CD4-positive, alpha-beta memory T cell (primary cell): ENCODE measurements around the gene DNAH14. TPM values are rescaled to one million over a fixed set of nuclear protein-coding genes. Genes with fewer than 3 reads are reported as not detected.

ENCODE experiments used
- CTCF ChIA-PET: fragments of 350-600 bp; sonication (Branson Sonifier 250); formaldehyde crosslinking; loops from one replicate; lab custom pipeline; 2021; ENCODE audit warnings: inconsistent platforms; ENCODE audit not compliant: partially characterized antibody; lab: Charles Lee
- POLR2A ChIA-PET: fragments of 350-600 bp; sonication (Branson Sonifier 250); formaldehyde crosslinking; loops from one replicate; lab custom pipeline; 2021; ENCODE audit not compliant: partially characterized antibody; lab: Charles Lee
- DNase-seq, 5 donors: peaks; one replicate each; pipeline versions ENCODE4 v3.0.0 to v3.0.0-alpha.2; 2020 to 2022; ENCODE audit warnings: mixed read lengths in 1 of 5
- H3K27ac ChIP-seq: one replicate; pipeline ENCODE4 v1.7.0; 2013; ENCODE audit warnings: low read depth, low read length
- H3K27me3 ChIP-seq: 2 replicates; pipeline ENCODE4 v1.7.0; 2013; ENCODE audit warnings: mild to moderate bottlenecking, low read length, moderate library complexity; ENCODE audit not compliant: insufficient read depth
- H3K36me3 ChIP-seq: 2 replicates; pipeline ENCODE4 v1.7.0; 2013; ENCODE audit warnings: mild to moderate bottlenecking, low read length, moderate library complexity; ENCODE audit not compliant: insufficient read depth
- H3K4me1 ChIP-seq: 2 replicates; pipeline ENCODE4 v1.7.0; 2013; ENCODE audit warnings: mild to moderate bottlenecking, low read length, moderate library complexity; ENCODE audit not compliant: insufficient read depth
- H3K4me3 ChIP-seq, 2 donors: one replicate each; pipeline ENCODE4 v1.7.0; 2013; ENCODE audit warnings: low read length in 2 of 2, mild to moderate bottlenecking in 1 of 2
- H3K9me3 ChIP-seq, 2 donors: one replicate each; pipeline ENCODE4 v1.7.0; 2013; ENCODE audit warnings: low read length in 2 of 2, control low read depth in 1 of 2; ENCODE audit not compliant: control insufficient read depth in 1 of 2
- H3K27ac Mint-ChIP-seq, 7 donors: one replicate each; pipeline ENCODE4 v1.8.0; 2020 to 2021; ENCODE audit warnings: mixed read lengths in 7 of 7, mild to moderate bottlenecking in 6 of 7, inconsistent platforms in 3 of 7, moderate library complexity in 3 of 7
- H3K27me3 Mint-ChIP-seq, 2 donors: one replicate each; pipeline ENCODE4 v1.8.0; 2020 to 2021; ENCODE audit warnings: mixed read lengths in 2 of 2
- H3K36me3 Mint-ChIP-seq, 2 donors: one replicate each; pipeline ENCODE4 v1.8.0; 2020 to 2021; ENCODE audit warnings: mixed read lengths in 2 of 2, inconsistent platforms in 1 of 2, mild to moderate bottlenecking in 1 of 2
- H3K4me1 Mint-ChIP-seq, 4 donors: one replicate each; pipeline ENCODE4 v1.8.0; 2020 to 2021; ENCODE audit warnings: mixed read lengths in 4 of 4, mild to moderate bottlenecking in 1 of 4
- H3K4me3 Mint-ChIP-seq, 8 donors: one replicate each; pipeline ENCODE4 v1.8.0; 2020 to 2021; ENCODE audit warnings: mixed read lengths in 8 of 8, mild to moderate bottlenecking in 7 of 8, moderate library complexity in 6 of 8, inconsistent platforms in 3 of 8
- H3K9me3 Mint-ChIP-seq, 8 donors: one replicate each; pipeline ENCODE4 v1.8.0; 2020 to 2021; ENCODE audit warnings: mixed read lengths in 8 of 8, mild to moderate bottlenecking in 5 of 8, inconsistent platforms in 3 of 8, moderate library complexity in 1 of 8
- intact Hi-C: fragments of 100-400 bp; cut with micrococcal nuclease; formaldehyde crosslinking; loops from one replicate; pipeline ENCODE4 v1.15.1; 2023
- polyA plus RNA-seq, 2 donors: library from polyadenylated mRNA; unstranded; fragments of 300-500 nt; fragmentation: Illumina TruSeq; gene quantifications; one replicate each; pipeline ENCODE4 v1.2.3, GENCODE V29; 2021
- total RNA-seq, 2 experiments: library from RNA; stranded (reverse); gene quantifications; one replicate each; pipeline ENCODE4 v1.2.3, GENCODE V29; 2021

DNAH14 gene
- total and polyA plus RNA-seq, 4 experiments from 2014 or later = 0.06 TPM; not detected in 3

DNA sequence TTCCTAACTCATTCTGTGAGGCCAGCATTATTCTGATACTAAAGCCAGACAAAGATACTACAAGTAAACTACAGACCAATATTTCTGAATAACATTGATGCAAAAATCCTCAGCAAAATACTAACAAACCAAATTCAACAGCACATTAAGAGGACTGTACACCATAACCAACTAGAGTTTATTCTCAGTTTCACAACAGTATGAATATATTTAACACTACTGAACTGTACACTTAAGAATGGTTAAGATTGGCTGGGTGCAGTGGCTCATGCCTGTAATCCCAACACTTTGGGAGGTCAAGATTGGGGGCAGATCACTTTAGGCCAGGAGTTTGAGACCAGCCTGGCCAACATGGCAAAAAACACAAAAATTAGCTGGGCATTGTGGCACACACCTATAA is 421.4 kb downstream of the DNAH14 start:
- DNase-seq = no peak
- no peak overlapping the region for H3K27ac ChIP-seq
- H3K4me1 ChIP-seq = no peaks in the 10 kb centered on the region
- H3K27me3 Mint-ChIP-seq = peaks cover 15 to 26% of the 10 kb centered on the region in 2 donors
- POLR2A ChIA-PET = no interaction called here
- CTCF ChIA-PET = no interaction called here
- intact Hi-C loops = no loop called here
- H3K9me3 ChIP-seq = no peaks in the 10 kb centered on the region
- no peak overlapping the region for H3K4me3 ChIP-seq
- H3K36me3 Mint-ChIP-seq = peaks cover 0 to 4% of the 10 kb centered on the region in 2 donors
- H3K27ac Mint-ChIP-seq = no peak overlapping the region
- H3K9me3 Mint-ChIP-seq = peaks cover 0 to 17% (median 13%) of the 10 kb centered on the region in 8 donors
- no peaks in the 10 kb centered on the region for H3K4me1 Mint-ChIP-seq
- no peaks in the 10 kb centered on the region for H3K27me3 ChIP-seq
- H3K36me3 ChIP-seq = no peaks in the 10 kb centered on the region
- H3K4me3 Mint-ChIP-seq = no peak overlapping the region

DNA sequence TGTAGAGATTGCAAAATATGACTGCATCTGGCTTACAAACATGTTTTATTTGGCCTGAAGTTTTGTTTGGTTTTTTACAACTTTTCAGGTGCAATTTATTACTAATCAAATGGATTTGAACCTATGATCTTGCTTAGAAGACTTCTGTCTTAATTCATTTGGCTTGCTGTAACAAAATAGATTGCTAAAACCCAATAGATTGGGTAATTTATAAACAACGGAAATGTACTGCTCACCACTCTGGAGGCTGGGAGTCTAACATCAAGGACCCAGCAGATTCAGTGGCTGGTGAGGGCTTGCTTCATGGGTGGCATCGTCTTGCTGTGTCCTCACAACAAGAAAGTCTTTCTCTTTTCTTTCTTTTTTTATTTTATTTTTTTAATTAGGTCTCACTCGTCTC is 425.4 kb downstream of the DNAH14 start:
- no peak overlapping the region for H3K4me3 Mint-ChIP-seq
- ChIA-PET CTCF (no interaction called here), POLR2A (no interaction called here)
- H3K9me3 Mint-ChIP-seq = no peaks in the 10 kb centered on the region
- H3K4me1 Mint-ChIP-seq = no peaks in the 10 kb centered on the region
- intact Hi-C loops = no loop called here
- Histone ChIP-seq H3K4me1 (no peaks in the 10 kb centered on the region), H3K9me3 (no peaks in the 10 kb centered on the region), H3K4me3 (no peak overlapping the region), H3K27me3 (no peaks in the 10 kb centered on the region), H3K27ac (no peak overlapping the region), H3K36me3 (no peaks in the 10 kb centered on the region)
- H3K27me3 Mint-ChIP-seq = peaks cover 11 to 24% of the 10 kb centered on the region in 2 donors
- DNase-seq = no peak
- H3K36me3 Mint-ChIP-seq = no peaks in the 10 kb centered on the region
- H3K27ac Mint-ChIP-seq = no peak overlapping the region

DNA sequence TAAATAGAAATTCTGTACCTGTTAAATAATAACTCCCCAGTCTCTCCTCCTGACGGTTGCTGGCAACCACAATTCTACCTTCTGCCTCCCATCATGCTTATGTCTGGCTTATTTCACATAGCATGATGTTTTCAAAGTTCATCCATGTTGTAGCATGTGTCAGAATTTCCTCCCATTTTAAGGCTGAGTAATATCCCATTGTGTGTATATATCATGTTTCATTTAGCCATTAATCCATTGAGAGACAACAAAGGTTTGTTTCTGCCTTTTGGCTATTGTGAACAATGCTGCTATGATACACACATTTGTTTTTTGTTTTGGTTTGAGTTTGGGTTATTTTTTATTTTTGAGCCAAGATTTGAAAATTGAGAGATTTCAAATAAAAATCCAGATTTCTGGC is 426.4 kb downstream of the DNAH14 start:
- Mint-ChIP-seq H3K36me3 (no peaks in the 10 kb centered on the region), H3K9me3 (no peaks in the 10 kb centered on the region), H3K27me3 (peaks cover 12 to 23% of the 10 kb centered on the region in 2 donors), H3K27ac (no peak overlapping the region), H3K4me3 (no peak overlapping the region), H3K4me1 (no peaks in the 10 kb centered on the region)
- ChIA-PET POLR2A (no interaction called here), CTCF (no interaction called here)
- Histone ChIP-seq H3K36me3 (no peaks in the 10 kb centered on the region), H3K4me1 (no peaks in the 10 kb centered on the region), H3K9me3 (no peaks in the 10 kb centered on the region), H3K4me3 (no peak overlapping the region), H3K27me3 (no peaks in the 10 kb centered on the region), H3K27ac (no peak overlapping the region)
- intact Hi-C loops = no loop called here
- no peak for DNase-seq

DNA sequence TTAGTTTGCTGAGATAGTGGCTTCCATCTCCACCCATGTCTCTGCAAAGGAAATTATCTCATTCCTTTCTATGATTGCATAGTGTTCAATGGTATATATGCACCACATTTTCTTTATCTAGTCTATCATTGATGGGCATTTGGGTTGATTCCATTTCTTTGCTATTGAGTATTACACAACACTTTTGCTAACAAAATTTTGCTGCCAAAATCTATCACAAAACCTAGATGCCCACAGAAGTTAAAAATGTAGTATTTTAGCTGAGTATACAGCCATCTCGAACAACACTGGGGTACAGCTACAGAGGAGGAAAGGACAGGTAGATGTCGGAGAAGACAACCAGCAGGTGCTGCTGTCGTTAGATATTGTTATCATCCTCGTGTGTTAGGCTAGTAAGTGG is 430.6 kb downstream of the DNAH14 start:
- Histone ChIP-seq H3K9me3 (no peaks in the 10 kb centered on the region), H3K4me1 (no peaks in the 10 kb centered on the region), H3K36me3 (no peaks in the 10 kb centered on the region), H3K27ac (no peak overlapping the region), H3K27me3 (no peaks in the 10 kb centered on the region), H3K4me3 (no peak overlapping the region)
- intact Hi-C loops = no loop called here
- no peak overlapping the region for H3K27ac Mint-ChIP-seq
- DNase-seq = no peak
- H3K4me1 Mint-ChIP-seq = no peaks in the 10 kb centered on the region
- H3K4me3 Mint-ChIP-seq = no peak overlapping the region
- no peaks in the 10 kb centered on the region for H3K9me3 Mint-ChIP-seq
- ChIA-PET CTCF (no interaction called here), POLR2A (no interaction called here)
- H3K27me3 Mint-ChIP-seq = peaks cover 10 to 18% of the 10 kb centered on the region in 2 donors
- H3K36me3 Mint-ChIP-seq = no peaks in the 10 kb centered on the region

DNA sequence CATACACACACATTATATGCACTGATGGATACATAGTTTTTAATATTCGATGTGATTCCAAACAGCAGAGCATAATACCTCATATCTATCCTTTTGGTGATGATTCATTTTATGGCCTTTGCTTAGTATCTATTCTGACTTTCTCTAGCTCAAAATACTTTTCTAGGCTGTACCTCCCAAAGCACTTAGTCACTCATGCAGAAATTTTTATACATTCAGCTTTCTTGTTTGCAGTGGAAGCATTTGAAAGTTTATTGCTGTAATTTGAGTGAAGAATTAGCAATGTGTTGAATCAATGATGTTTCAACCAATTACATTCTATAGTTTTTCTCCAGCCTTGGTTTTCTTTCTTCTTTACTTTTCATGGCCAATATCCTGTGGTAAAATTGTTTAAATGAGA is 431.7 kb downstream of the DNAH14 start:
- Histone ChIP-seq H3K27me3 (no peaks in the 10 kb centered on the region), H3K36me3 (no peaks in the 10 kb centered on the region), H3K27ac (no peak overlapping the region), H3K4me3 (no peak overlapping the region), H3K9me3 (no peaks in the 10 kb centered on the region), H3K4me1 (no peaks in the 10 kb centered on the region)
- Mint-ChIP-seq H3K27me3 (peaks cover 6 to 11% of the 10 kb centered on the region in 2 donors), H3K36me3 (no peaks in the 10 kb centered on the region), H3K4me1 (no peaks in the 10 kb centered on the region), H3K4me3 (no peak overlapping the region), H3K9me3 (no peaks in the 10 kb centered on the region), H3K27ac (no peak overlapping the region)
- DNase-seq = no peak
- intact Hi-C loops = no loop called here
- CTCF ChIA-PET = no interaction called here
- POLR2A ChIA-PET = no interaction called here

DNA sequence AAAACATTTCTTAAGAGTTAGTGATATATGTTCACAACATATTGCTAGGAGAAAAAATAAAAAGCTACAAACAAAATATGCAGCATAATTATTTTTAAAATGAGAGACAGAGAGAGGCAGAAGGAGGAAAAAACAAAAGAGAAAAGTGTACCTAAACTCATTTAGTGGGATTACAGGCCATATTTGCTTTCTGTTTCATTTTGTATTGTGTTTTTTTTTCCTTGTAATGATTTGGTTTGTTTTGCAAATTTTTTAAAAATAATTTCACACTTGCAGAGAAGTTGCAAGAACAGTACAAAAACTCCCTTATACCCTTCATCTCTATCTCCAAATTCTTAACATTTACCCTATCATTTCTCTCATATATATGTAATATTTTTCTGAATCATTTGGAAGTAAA is 433.3 kb downstream of the DNAH14 start:
- Mint-ChIP-seq H3K36me3 (no peaks in the 10 kb centered on the region), H3K4me1 (no peaks in the 10 kb centered on the region), H3K27ac (no peak overlapping the region), H3K9me3 (no peaks in the 10 kb centered on the region), H3K4me3 (no peak overlapping the region), H3K27me3 (peaks cover 10 to 21% of the 10 kb centered on the region in 2 donors)
- no peak overlapping the region for H3K4me3 ChIP-seq
- H3K9me3 ChIP-seq = no peaks in the 10 kb centered on the region
- no peak for DNase-seq
- H3K36me3 ChIP-seq = no peaks in the 10 kb centered on the region
- H3K27ac ChIP-seq = no peak overlapping the region
- CTCF ChIA-PET = no interaction called here
- H3K4me1 ChIP-seq = no peaks in the 10 kb centered on the region
- POLR2A ChIA-PET = no interaction called here
- H3K27me3 ChIP-seq = no peaks in the 10 kb centered on the region
- intact Hi-C loops = loop anchor here (1.0 kb wide), 1 partner anchor 45 kb away; no protein-coding TSS in a partner anchor

DNA sequence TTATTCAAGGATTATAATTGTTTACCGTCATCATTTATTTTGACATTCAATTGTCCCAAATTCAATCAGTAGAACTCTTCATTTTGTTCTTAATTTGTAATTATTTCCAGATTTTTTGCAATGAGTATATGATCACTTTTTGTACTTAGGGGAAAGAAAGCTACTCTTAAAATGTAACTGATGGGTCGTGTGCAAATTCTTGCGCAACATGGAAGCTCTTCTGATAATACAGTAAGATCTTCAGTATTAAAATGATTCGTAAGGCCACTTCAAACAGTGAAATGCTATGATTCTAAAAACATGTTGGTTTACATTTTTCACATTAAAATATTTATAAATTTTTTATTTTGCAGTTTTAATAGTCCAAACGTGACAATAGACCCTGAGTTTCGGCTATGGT is 435.0 kb downstream of the DNAH14 start:
- ChIA-PET CTCF (interaction anchor here (0.5 kb wide), 1 partner anchor 838 kb away, joined by 3 read pairs; no protein-coding TSS in a partner anchor), POLR2A (no interaction called here)
- Histone ChIP-seq H3K27me3 (no peaks in the 10 kb centered on the region), H3K27ac (no peak overlapping the region), H3K4me1 (no peaks in the 10 kb centered on the region), H3K36me3 (no peaks in the 10 kb centered on the region), H3K4me3 (no peak overlapping the region), H3K9me3 (no peaks in the 10 kb centered on the region)
- no peak for DNase-seq
- H3K27me3 Mint-ChIP-seq = peaks cover 10 to 13% of the 10 kb centered on the region in 2 donors
- H3K9me3 Mint-ChIP-seq = no peaks in the 10 kb centered on the region
- intact Hi-C loops = no loop called here
- no peaks in the 10 kb centered on the region for H3K4me1 Mint-ChIP-seq
- no peaks in the 10 kb centered on the region for H3K36me3 Mint-ChIP-seq
- no peak overlapping the region for H3K27ac Mint-ChIP-seq
- H3K4me3 Mint-ChIP-seq = no peak overlapping the region

DNA sequence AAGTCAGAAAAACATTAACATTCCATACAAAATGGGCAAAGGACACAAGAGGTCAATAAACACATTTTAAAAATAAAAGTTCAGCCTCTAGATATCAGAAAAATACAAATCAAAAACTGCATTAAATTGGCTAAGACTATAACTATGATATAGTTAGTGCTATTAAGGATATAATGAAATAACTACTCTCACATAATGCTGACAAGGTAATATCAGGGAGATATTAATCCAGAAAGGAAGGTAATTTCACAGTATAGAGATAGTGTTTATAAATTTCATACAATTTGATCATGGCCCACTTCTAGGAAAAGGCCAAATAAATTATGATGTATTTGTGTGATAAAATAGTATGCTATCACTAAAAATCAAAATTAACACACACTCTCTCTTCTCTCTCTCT is 436.5 kb downstream of the DNAH14 start:
- Histone ChIP-seq H3K27ac (no peak overlapping the region), H3K36me3 (no peaks in the 10 kb centered on the region), H3K27me3 (no peaks in the 10 kb centered on the region), H3K4me3 (no peak overlapping the region), H3K4me1 (no peaks in the 10 kb centered on the region), H3K9me3 (no peaks in the 10 kb centered on the region)
- no peaks in the 10 kb centered on the region for H3K9me3 Mint-ChIP-seq
- H3K4me1 Mint-ChIP-seq = no peaks in the 10 kb centered on the region
- H3K27ac Mint-ChIP-seq = no peak overlapping the region
- ChIA-PET POLR2A (no interaction called here), CTCF (no interaction called here)
- no peak for DNase-seq
- H3K36me3 Mint-ChIP-seq = no peaks in the 10 kb centered on the region
- peaks cover 8 to 10% of the 10 kb centered on the region in 2 donors for H3K27me3 Mint-ChIP-seq
- intact Hi-C loops = no loop called here
- H3K4me3 Mint-ChIP-seq = no peak overlapping the region
